Ishikawa (cell line): ENCODE measurements around the gene CDR2L.
A peak's percentile ranks its signal among the peaks of the same experiment; 100 is the strongest.

Experiments
- CEBPB ChIP-seq: IDR thresholded peaks from 2 replicates; pipeline ENCODE4 v1.6.1; 2012
- CREB1 ChIP-seq: IDR thresholded peaks from 2 replicates; pipeline ENCODE4 v1.6.1; 2012; ENCODE audit warnings: low read depth
- EGR1 ChIP-seq: IDR thresholded peaks from 2 replicates; pipeline ENCODE4 v1.6.1; 2012
- EP300 ChIP-seq: IDR thresholded peaks from 2 replicates; pipeline ENCODE4 v1.6.1; 2012; ENCODE audit warnings: borderline replicate concordance
- FOXM1 ChIP-seq: IDR thresholded peaks from 2 replicates; pipeline ENCODE4 v1.6.1; 2012; ENCODE audit warnings: low read depth, borderline replicate concordance
- NFIC ChIP-seq: IDR thresholded peaks from 2 replicates; pipeline ENCODE4 v1.6.1; 2012
- RAD21 ChIP-seq: IDR thresholded peaks from 2 replicates; pipeline ENCODE4 v1.6.1; 2012; ENCODE audit warnings: low read depth
- TAF1 ChIP-seq: IDR thresholded peaks from 2 replicates; pipeline ENCODE4 v1.6.1; 2012; ENCODE audit warnings: low read depth, mild to moderate bottlenecking
- TCF12 ChIP-seq: IDR thresholded peaks from 2 replicates; pipeline ENCODE4 v1.6.1; 2012; ENCODE audit warnings: low read depth
- TEAD4 ChIP-seq: IDR thresholded peaks from 2 replicates; pipeline ENCODE4 v1.6.1; 2012
- USF1 ChIP-seq: IDR thresholded peaks from 2 replicates; pipeline ENCODE4 v1.6.1; 2012
- YY1 ChIP-seq: IDR thresholded peaks from 2 replicates; pipeline ENCODE4 v1.6.1; 2012; ENCODE audit warnings: low read depth
- ZBTB7A ChIP-seq: IDR thresholded peaks from 2 replicates; pipeline ENCODE4 v1.6.1; 2012; ENCODE audit warnings: low read depth
- TF ChIP-seq, protein P1 (sequence below): IDR thresholded peaks from 2 replicates; pipeline ENCODE4 v1.6.1; 2012; ENCODE audit warnings: low read depth, mild to moderate bottlenecking
- TF ChIP-seq, protein P2 (sequence below): IDR thresholded peaks from 2 replicates; pipeline ENCODE4 v1.6.1; 2012

Gene CDR2L

GRCh38 chr17:75003070-75003956 lies 15.9 kb downstream of the CDR2L start:
- TF ChIP-seq, protein P1, sequence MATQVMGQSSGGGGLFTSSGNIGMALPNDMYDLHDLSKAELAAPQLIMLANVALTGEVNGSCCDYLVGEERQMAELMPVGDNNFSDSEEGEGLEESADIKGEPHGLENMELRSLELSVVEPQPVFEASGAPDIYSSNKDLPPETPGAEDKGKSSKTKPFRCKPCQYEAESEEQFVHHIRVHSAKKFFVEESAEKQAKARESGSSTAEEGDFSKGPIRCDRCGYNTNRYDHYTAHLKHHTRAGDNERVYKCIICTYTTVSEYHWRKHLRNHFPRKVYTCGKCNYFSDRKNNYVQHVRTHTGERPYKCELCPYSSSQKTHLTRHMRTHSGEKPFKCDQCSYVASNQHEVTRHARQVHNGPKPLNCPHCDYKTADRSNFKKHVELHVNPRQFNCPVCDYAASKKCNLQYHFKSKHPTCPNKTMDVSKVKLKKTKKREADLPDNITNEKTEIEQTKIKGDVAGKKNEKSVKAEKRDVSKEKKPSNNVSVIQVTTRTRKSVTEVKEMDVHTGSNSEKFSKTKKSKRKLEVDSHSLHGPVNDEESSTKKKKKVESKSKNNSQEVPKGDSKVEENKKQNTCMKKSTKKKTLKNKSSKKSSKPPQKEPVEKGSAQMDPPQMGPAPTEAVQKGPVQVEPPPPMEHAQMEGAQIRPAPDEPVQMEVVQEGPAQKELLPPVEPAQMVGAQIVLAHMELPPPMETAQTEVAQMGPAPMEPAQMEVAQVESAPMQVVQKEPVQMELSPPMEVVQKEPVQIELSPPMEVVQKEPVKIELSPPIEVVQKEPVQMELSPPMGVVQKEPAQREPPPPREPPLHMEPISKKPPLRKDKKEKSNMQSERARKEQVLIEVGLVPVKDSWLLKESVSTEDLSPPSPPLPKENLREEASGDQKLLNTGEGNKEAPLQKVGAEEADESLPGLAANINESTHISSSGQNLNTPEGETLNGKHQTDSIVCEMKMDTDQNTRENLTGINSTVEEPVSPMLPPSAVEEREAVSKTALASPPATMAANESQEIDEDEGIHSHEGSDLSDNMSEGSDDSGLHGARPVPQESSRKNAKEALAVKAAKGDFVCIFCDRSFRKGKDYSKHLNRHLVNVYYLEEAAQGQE: no peak
- TF ChIP-seq RAD21 (no peak), FOXM1 (no peak), TAF1 (no peak), CEBPB (no peak), EP300 (no peak), ZBTB7A (no peak), NFIC (no peak), CREB1 (no peak), TCF12 (no peak), EGR1 (no peak)

DNA sequence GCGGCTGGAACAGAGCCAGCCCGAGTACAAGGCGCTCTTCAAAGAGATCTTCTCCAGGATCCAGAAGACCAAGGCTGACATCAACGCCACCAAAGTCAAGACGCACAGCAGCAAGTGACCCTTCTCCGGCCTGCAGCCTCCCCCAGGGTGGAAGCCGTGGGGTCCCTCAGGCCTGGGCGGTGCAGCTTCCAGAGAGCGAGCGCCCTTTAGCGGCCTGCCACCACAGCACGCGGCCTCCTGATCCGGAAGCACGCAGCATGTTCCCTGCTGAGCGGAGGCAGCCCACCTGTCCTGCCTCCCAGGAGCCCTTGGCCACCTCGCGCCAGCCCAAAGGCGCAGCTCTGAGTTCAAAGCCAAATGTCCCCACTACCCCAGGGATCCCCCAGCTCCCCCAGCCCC lies 16.5 kb downstream of the CDR2L start:
- TF ChIP-seq NFIC (no peak), EGR1 (no peak), CREB1 (no peak), YY1 (no peak), CEBPB (no peak), TAF1 (no peak), TCF12 (no peak), ZBTB7A (no peak), FOXM1 (no peak), RAD21 (no peak), USF1 (no peak)
- TF ChIP-seq, protein P2, sequence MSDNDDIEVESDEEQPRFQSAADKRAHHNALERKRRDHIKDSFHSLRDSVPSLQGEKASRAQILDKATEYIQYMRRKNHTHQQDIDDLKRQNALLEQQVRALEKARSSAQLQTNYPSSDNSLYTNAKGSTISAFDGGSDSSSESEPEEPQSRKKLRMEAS: no peak
- TF ChIP-seq, protein P1: no peak

DNA sequence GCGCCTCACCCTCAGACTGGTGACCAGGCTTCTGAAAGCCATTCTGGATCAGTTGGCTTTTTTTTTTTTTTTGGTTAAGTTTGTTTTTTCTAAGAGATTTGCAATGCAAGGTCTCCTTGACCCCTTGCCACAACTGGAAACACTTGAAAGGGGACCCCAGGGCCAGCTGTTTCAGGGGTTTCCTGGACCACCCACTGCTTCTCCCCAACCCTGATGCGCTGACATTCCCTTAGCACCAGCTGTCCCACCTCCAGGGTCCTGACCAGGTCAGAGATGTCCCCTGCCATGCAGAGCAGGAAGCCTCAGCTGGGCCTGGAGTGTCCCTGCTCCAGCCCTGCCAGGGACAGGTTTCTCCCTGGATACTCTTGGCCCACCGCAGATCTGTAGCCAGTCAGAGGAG lies 16.9 kb downstream of the CDR2L start:
- TF ChIP-seq USF1: no peak
- no peak for TF ChIP-seq TEAD4
- TF ChIP-seq EGR1: no peak

GRCh38 chr17:75005291-75005690 lies 17.9 kb downstream of the CDR2L start:
- no peak for TF ChIP-seq ZBTB7A
- TF ChIP-seq TAF1: no peak
- TF ChIP-seq EGR1: no peak
- TF ChIP-seq TEAD4: no peak
- TF ChIP-seq FOXM1: no peak
- no peak for TF ChIP-seq RAD21
- no peak for TF ChIP-seq EP300
- no peak for TF ChIP-seq CEBPB
- no peak for TF ChIP-seq CREB1

DNA sequence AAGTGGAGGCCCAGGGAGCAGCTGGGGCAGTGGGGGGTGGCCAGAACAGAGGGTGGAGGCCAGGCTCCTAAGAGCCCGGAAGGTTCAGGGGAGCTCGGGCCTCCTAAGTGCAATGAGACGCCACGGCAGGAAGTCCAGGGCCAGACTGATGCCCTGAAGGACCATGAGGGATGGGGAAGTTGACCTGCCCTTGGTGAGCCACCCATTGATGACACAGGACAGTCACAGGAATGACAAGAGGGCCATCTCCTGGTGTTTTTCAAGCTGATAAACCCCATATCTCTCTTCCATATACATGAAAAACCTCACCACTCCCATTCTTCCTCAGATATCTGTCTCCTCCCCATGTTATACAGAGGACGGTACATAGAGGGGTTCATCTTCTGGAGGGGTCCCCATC lies 19.2 kb downstream of the CDR2L start:
- peak; percentile 55 for TF ChIP-seq RAD21
- TF ChIP-seq CREB1: no peak

DNA sequence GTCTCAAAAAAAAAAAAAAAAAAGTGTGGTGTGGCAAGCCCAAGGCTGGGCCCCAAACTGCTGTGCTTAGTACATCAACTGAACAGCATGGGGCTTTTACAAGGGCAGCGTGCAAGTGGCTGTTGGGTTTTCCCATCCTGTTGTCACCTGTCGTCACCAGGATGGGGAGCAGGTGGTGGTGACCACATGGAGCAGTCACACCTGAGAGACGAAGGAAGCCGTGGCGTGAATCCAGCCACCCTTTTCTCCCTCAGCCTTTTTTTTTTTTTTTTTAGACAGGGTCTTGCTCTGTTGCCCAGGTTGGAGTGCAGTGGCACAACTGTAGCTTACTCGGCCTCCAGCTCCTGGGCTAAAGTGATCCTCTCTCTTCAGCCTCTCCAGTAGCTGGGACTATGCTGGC lies 20.9 kb downstream of the CDR2L start:
- TF ChIP-seq CREB1 (no peak), TAF1 (no peak), NFIC (no peak), TEAD4 (no peak), RAD21 (no peak), YY1 (no peak), CEBPB (no peak), ZBTB7A (no peak), EP300 (no peak), FOXM1 (no peak), USF1 (no peak), TCF12 (no peak), EGR1 (no peak)
- TF ChIP-seq, protein P1: no peak
- TF ChIP-seq, protein P2: no peak
